ENCODE results near the gene IFT81.

IFT81 gene

DNA sequence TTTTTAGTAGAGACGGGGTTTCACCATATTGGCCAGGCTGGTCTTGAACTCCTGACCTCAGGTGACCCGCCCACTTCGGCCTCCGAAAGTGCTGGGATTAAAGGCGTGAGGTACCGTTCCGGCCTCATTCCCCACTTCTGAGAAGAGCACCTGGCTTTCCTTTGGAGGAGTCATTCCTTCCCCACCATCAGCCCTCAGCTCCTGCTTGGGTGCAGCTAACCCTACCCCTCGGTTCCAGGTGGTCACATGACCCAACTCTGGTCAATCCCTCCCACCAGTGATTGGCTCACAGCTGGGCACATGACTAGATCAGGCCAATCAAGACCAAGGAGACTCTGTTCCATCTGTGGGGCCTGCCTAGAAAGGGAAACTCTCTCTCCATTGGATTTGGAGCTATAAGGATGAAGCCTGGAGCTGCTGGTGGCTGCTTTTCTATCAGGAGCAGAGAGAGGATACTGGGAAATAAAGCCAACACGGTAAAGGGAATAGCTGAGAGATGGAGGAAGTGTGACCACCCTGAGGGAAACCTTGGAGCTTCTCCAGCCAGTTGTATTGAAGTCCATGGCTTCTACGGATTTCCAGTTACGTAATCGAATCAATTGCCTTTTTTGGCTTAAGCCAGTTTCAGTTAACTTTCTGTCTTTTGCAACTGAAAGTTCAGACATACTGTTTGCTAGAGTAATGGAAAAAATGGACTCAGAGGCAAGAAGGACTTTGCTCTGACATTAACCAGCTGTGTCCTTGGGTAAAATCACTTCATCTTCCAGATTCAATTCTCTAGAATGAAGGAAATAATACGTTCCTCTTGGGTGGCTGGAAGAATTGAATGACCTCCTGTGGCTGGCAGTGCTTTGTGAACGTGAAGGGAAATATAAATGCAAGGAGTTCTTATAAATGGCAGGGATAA lies 19.7 kb upstream of the IFT81 start:
- H3K4me3 ChIP-seq (replicated peaks; ENCODE audit: low read depth, low read length) = no peak overlapping the region
- TF ChIP-seq, protein P1, sequence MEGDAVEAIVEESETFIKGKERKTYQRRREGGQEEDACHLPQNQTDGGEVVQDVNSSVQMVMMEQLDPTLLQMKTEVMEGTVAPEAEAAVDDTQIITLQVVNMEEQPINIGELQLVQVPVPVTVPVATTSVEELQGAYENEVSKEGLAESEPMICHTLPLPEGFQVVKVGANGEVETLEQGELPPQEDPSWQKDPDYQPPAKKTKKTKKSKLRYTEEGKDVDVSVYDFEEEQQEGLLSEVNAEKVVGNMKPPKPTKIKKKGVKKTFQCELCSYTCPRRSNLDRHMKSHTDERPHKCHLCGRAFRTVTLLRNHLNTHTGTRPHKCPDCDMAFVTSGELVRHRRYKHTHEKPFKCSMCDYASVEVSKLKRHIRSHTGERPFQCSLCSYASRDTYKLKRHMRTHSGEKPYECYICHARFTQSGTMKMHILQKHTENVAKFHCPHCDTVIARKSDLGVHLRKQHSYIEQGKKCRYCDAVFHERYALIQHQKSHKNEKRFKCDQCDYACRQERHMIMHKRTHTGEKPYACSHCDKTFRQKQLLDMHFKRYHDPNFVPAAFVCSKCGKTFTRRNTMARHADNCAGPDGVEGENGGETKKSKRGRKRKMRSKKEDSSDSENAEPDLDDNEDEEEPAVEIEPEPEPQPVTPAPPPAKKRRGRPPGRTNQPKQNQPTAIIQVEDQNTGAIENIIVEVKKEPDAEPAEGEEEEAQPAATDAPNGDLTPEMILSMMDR (IDR thresholded peaks at IDR 0.05; ENCODE audit: low read depth, low read length, missing control alignments) = no peak
- DNase-seq (ENCODE audit: extremely low read depth, low read depth) = no peak

DNA sequence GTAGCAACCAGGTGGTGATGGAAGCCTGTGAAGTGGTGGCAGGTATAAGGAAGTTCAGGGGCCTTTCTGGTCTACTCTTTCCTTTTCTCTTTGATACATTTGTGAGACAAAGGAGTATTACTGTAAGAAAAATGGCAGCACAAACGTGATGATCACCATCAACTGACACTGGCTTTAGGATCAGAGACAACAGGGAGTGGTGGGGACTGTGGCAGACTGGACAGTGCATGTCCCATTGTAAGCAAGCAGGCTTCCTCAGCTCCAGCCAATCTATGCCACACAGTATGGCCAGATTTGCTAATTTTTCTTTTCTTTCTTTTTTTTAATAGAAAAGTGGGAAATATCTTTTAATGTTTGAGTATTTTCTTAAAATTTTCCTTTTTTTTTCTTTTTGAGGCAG lies 19.0 kb upstream of the IFT81 start:
- TF ChIP-seq, protein P1 (IDR thresholded peaks at IDR 0.05; ENCODE audit: low read depth, low read length, missing control alignments) = no peak
- DNase-seq (ENCODE audit: extremely low read depth, low read depth) = no peak
- no peak overlapping the region for H3K4me3 ChIP-seq (replicated peaks; ENCODE audit: low read depth, low read length)

DNA sequence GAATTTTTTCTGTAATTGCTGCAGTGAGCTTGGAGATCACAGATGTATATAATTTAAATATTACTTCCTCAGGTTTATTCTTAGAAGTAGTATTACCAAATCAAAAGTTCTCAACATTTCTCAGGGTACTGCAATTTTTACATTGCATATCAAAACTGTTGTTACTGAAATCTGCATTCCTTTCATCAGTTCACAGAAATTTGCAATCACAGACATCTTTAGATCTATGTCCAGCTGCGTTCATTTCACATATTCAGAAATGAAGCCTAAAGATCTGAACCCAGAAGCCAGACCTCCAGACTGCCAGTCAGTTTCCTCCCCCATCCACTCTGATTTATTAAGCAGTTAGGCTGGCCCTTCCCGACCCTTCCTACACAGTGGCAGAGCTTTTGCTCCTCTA lies 18.2 kb upstream of the IFT81 start:
- TF ChIP-seq, protein P1 (IDR thresholded peaks at IDR 0.05; ENCODE audit: low read depth, low read length, missing control alignments) = no peak
- H3K4me3 ChIP-seq (replicated peaks; ENCODE audit: low read depth, low read length) = no peak overlapping the region
- no peak for DNase-seq (ENCODE audit: extremely low read depth, low read depth)

DNA sequence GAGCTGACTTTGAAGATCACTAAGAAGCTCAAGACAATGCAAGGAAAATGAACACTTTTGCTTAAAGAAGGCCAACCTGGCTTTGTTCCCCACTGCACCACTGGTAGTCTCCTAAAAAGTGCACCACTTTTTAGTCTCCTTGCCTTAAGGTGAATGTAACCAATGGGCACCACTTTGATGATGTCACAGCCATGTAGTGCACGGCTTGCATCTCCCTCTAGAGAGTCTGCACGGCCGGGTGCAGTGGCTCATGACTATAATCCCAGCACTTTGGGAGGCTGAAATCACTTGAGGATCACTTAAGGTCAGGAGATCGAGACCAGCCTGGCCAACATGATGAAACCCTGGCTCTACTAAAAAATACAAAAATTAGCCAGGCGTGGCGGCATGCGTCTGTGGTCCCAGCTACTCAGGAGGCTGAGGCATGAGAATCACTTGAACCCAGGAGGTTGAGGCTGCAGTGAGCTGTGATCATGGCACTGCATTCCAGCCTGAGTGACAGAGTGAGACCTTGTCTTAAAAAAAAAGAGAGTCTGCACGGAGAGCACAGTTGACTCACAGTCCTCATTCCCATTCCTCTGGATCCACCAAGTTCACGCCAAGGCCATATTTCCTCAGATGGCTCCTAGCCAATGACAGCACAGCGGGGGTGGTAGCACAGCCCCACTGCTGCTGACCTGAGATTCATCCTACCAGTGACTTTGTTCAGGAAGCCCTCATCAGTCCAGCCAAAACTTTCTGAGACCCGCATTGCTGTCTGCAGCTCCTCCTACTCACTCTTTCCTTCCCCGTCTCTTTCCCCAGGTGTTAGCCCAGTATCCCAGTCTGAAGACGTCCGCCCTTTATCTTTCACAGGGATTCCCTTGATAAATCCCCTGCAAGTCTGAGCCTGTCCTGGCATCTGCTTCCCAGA lies 16.5 kb upstream of the IFT81 start:
- TF ChIP-seq, protein P1 (IDR thresholded peaks at IDR 0.05; ENCODE audit: low read depth, low read length, missing control alignments) = no peak
- H3K4me3 ChIP-seq (replicated peaks; ENCODE audit: low read depth, low read length) = no peak overlapping the region
- DNase-seq (ENCODE audit: extremely low read depth, low read depth) = peak; percentile 85

DNA sequence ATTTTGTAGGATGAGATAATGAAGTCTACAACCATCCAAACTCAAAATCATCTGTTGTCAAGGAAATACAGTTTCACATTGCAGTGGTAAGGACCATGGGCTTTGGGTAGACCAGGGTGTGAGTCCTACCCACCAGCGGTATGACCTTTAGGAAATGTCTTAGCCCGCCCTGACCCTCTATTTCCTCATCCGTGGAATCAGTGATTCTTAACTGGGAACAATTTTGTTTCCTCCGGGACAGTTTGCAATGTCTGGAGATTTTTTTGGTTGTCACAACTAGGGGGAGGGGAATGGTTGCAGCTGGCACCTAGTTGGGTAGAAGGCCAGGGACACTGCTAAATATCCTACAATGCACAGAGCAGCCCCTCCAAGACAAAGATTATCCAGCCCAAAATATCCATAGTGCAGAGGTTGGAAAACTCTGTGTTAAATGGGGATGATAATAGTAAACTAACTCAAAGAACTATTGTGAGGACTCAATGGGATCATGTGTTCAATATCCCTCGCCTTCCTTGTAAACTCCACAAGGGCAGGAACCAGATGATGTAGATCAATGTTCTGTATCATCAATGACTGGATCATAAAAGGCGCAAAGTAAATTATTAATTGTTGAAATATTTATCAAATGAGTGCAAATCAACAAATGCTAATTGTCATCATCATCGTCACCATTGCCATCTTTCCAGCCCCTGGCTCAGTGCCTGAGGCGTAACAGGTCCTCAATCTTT lies 15.7 kb upstream of the IFT81 start:
- DNase-seq (ENCODE audit: extremely low read depth, low read depth) = no peak
- TF ChIP-seq, protein P1 (IDR thresholded peaks at IDR 0.05; ENCODE audit: low read depth, low read length, missing control alignments) = no peak
- H3K4me3 ChIP-seq (replicated peaks; ENCODE audit: low read depth, low read length) = no peak overlapping the region

Measured in HFF-Myc (cell line).